Tibial nerve (tissue), 4 donors: ENCODE measurements around the gene LCN9. TPM values are rescaled to one million over a fixed set of nuclear protein-coding genes. Genes with fewer than 3 reads are reported as not detected.

Experiments used
- DNase-seq, 2 donors: peaks; one replicate each; pipeline ENCODE4 v3.0.0-alpha.2; 2019; ENCODE audit warnings: low spot score in 2 of 2
- H3K27ac ChIP-seq, 4 donors: fragments of 200-600 bp; sonication (generic) in 3 of 4; one replicate each; pipeline ENCODE4 v1.5.1; 2017 to 2019; ENCODE audit warnings: mild to moderate bottlenecking in 1 of 4
- H3K27me3 ChIP-seq, 2 donors: fragments of 200-600 bp; sonication (generic) in 1 of 2; one replicate each; pipeline versions ENCODE4 v1.5.1 to v1.6.0; 2017 to 2019
- H3K36me3 ChIP-seq, 3 donors: fragments of 200-600 bp; sonication (generic); one replicate each; pipeline ENCODE4 v1.5.1; 2018 to 2019
- H3K4me1 ChIP-seq, 4 donors: fragments of 200-600 bp; sonication (generic) in 3 of 4; one replicate each; pipeline ENCODE4 v1.5.1; 2017 to 2019
- H3K4me3 ChIP-seq, 4 donors: fragments of 200-600 bp; sonication (generic) in 3 of 4; one replicate each; pipeline ENCODE4 v1.5.1; 2017 to 2019; ENCODE audit warnings: mild to moderate bottlenecking in 1 of 4, moderate library complexity in 1 of 4
- H3K9me3 ChIP-seq, 4 donors: fragments of 200-600 bp; sonication (generic) in 3 of 4; one replicate each; pipeline ENCODE4 v1.5.1; 2017 to 2019
- EP300 ChIP-seq, 2 donors: sonication (generic); formaldehyde crosslinking; IDR thresholded peaks; one replicate each; pipeline ENCODE4 v1.6.1; 2017; ENCODE audit warnings: antibody characterized with exemption in 2 of 2, mild to moderate bottlenecking in 1 of 2
- POLR2A ChIP-seq, 2 donors: fragments of 450-650 bp; IDR thresholded peaks; one replicate each; pipeline ENCODE4 v1.6.1; 2017; ENCODE audit warnings: antibody characterized with exemption in 2 of 2, mild to moderate bottlenecking in 2 of 2, moderate library complexity in 2 of 2
- WGBS, 2 donors: methylation state at CpG; one replicate each; pipeline ENCODE4 v1.1.5; 2018; 5-methylcytosine and 5-hydroxymethylcytosine counted together
- total RNA-seq, 4 donors: library from RNA; depleted of rRNA; stranded (reverse); fragments of >200 nt; gene quantifications; one replicate each; pipeline ENCODE4 v1.1.0, GENCODE V29; 2016
- TF ChIP-seq, protein P1 (sequence below), 5 experiments: fragments of 200-600 bp in 3 of 5; fragments of 450-650 bp in 2 of 5; sonication (generic) in 3 of 5; IDR thresholded peaks; one replicate each; pipeline ENCODE4 v1.5.1; 2016 to 2019; ENCODE audit warnings: antibody characterized with exemption in 5 of 5, mild to moderate bottlenecking in 3 of 5, moderate library complexity in 2 of 5

LCN9 gene
- total RNA-seq, 4 donors from 2014 or later: not detected

DNA sequence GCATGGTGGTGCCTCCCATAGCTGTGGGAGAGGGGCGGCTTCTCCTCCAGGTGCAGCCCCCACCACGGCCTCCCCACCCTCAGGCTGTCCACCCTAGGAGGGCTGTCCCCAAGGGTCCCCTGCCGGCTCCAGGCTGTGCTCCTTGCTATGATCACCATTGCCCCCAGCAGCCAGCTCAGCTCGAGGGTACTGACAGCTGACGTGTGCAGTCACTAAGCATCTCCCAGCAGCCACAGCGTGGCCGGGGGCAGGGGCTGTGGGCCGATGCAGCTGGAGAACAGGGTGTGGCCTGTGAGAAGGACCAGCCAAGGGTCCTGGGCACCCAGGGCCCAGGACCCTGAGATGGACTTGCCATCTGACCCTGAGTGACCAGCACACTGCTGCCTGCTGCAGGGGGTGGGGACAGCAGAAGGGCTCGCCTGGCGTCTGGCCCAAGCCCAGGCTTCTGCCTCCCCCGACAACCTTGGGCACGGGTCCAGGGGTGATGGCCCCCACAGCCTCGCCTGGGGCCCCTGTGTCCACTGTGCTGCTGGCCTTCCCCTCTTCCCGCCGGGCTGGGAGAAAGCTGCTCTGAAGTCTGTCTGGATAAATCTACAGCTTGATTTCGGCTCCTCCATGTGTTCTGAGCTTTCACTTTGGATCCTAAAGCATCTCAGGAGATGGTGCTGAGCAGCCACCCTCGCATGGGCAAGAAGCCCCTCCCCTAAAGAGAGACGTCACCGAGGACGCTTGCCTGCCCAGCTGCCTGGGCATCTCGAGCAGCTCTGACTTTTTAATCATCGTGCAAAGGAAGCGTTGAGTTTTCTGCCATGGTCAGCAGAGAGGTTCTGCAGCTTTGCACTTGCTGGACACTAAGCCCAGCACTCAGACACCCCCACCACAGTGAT is 44.4 kb downstream of the LCN9 start:
- 13 to 27% methylated on average over 15 of the region's 23 CpGs for WGBS, 2 donors
- Histone ChIP-seq H3K27me3 (peaks cover 0 to 80% of the 10 kb centered on the region in 2 donors), H3K9me3 (no peaks in the 10 kb centered on the region), H3K4me1 (peaks cover 0 to 17% (median 0%) of the 10 kb centered on the region in 4 donors), H3K36me3 (no peaks in the 10 kb centered on the region), H3K27ac (no peak overlapping the region), H3K4me3 (no peak overlapping the region)
- no peak for DNase-seq
- TF ChIP-seq EP300 (IDR thresholded peaks at IDR 0.05): no peak
- no peak for TF ChIP-seq POLR2A (IDR thresholded peaks at IDR 0.05)
- TF ChIP-seq, protein P1, sequence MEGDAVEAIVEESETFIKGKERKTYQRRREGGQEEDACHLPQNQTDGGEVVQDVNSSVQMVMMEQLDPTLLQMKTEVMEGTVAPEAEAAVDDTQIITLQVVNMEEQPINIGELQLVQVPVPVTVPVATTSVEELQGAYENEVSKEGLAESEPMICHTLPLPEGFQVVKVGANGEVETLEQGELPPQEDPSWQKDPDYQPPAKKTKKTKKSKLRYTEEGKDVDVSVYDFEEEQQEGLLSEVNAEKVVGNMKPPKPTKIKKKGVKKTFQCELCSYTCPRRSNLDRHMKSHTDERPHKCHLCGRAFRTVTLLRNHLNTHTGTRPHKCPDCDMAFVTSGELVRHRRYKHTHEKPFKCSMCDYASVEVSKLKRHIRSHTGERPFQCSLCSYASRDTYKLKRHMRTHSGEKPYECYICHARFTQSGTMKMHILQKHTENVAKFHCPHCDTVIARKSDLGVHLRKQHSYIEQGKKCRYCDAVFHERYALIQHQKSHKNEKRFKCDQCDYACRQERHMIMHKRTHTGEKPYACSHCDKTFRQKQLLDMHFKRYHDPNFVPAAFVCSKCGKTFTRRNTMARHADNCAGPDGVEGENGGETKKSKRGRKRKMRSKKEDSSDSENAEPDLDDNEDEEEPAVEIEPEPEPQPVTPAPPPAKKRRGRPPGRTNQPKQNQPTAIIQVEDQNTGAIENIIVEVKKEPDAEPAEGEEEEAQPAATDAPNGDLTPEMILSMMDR (IDR thresholded peaks at IDR 0.05): no peak

DNA sequence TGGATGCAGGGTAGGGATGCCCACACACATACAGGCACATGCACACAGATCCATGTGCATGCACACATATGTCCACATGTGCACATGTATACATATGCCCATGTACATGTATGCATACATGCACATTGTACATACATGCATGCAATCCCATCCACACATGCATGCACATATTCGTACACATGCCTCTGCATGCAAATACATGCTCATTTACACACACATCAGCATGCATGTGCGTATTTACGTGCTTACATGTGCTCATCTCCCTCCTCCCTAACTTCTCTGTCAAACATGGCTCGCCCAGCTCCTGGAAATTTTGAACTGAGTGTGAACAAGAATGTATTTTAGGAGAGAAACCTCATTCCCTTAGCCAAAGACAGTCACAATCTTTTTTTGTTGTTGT is 45.1 kb downstream of the LCN9 start:
- peaks cover 0 to 80% of the 10 kb centered on the region in 2 donors for H3K27me3 ChIP-seq
- H3K9me3 ChIP-seq: no peaks in the 10 kb centered on the region
- peaks cover 0 to 11% (median 0%) of the 10 kb centered on the region in 4 donors for H3K4me1 ChIP-seq
- H3K27ac ChIP-seq: no peak overlapping the region
- TF ChIP-seq POLR2A (IDR thresholded peaks at IDR 0.05): no peak
- no peak for TF ChIP-seq EP300 (IDR thresholded peaks at IDR 0.05)
- TF ChIP-seq, protein P1 (IDR thresholded peaks at IDR 0.05): no peak
- H3K36me3 ChIP-seq: no peaks in the 10 kb centered on the region
- 82 to 87% methylated on average over 4 of the region's 4 CpGs for WGBS, 2 donors
- H3K4me3 ChIP-seq: no peak overlapping the region
- DNase-seq: no peak

DNA sequence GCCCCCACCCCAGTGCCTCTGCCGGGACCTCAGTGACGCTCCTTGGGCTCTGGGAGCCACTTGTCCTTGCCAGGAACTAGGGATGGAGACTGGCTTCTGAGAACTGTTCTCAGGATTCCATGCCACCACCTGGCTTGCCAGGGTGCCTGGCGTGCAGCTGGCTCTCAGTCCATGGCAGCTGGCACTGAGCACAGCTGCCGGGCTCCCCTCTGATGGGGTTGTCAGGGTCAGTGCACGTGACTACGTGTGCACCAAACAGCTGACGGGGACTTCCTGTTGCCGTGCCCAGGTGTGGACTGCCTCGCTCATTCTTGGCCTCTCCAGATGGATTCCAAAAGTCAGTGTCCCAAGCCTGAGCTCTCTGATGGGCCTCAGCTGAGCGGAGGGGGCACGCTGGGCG is 48.3 kb downstream of the LCN9 start:
- no peak for TF ChIP-seq POLR2A (IDR thresholded peaks at IDR 0.05)
- TF ChIP-seq, protein P1 (IDR thresholded peaks at IDR 0.05): no peak
- TF ChIP-seq EP300 (IDR thresholded peaks at IDR 0.05): no peak
- 81 to 82% methylated on average over 2 to 12 of the region's 12 CpGs for WGBS, 2 donors
- H3K4me3 ChIP-seq: no peak overlapping the region
- no peaks in the 10 kb centered on the region for H3K36me3 ChIP-seq
- H3K9me3 ChIP-seq: no peaks in the 10 kb centered on the region
- no peak overlapping the region for H3K27ac ChIP-seq
- H3K27me3 ChIP-seq: peaks cover 3 to 75% of the 10 kb centered on the region in 2 donors
- DNase-seq: no peak
- peaks cover 0 to 10% (median 0%) of the 10 kb centered on the region in 4 donors for H3K4me1 ChIP-seq

DNA sequence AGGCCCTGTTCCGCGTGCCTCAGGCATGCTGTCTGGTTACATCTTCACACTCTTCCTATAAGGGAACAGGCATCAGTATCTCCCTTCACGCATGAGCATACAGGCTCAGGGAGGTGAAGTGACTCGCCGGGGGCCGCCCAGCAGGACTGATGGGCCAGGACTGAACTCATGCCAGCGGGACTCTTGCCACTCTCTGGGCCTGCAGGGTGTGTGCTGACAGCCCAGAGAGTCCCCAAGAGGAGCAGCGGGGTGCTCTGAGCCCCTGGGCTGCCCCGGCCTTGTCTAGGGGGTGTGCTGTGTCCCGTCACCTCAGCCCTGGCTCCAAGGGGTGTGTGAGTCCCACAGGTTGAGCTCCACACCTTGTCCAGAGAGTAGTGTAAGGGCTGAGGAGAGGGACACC is 48.8 kb downstream of the LCN9 start:
- no peak for DNase-seq
- no peak overlapping the region for H3K27ac ChIP-seq
- peaks cover 0 to 10% (median 0%) of the 10 kb centered on the region in 4 donors for H3K4me1 ChIP-seq
- H3K27me3 ChIP-seq: peaks cover 3 to 75% of the 10 kb centered on the region in 2 donors
- no peaks in the 10 kb centered on the region for H3K36me3 ChIP-seq
- H3K9me3 ChIP-seq: no peaks in the 10 kb centered on the region
- WGBS, 2 donors: 88 to 91% methylated on average over 9 to 10 of the region's 10 CpGs
- no peak overlapping the region for H3K4me3 ChIP-seq
- no peak for TF ChIP-seq POLR2A (IDR thresholded peaks at IDR 0.05)
- TF ChIP-seq, protein P1 (IDR thresholded peaks at IDR 0.05): no peak
- TF ChIP-seq EP300 (IDR thresholded peaks at IDR 0.05): no peak

DNA sequence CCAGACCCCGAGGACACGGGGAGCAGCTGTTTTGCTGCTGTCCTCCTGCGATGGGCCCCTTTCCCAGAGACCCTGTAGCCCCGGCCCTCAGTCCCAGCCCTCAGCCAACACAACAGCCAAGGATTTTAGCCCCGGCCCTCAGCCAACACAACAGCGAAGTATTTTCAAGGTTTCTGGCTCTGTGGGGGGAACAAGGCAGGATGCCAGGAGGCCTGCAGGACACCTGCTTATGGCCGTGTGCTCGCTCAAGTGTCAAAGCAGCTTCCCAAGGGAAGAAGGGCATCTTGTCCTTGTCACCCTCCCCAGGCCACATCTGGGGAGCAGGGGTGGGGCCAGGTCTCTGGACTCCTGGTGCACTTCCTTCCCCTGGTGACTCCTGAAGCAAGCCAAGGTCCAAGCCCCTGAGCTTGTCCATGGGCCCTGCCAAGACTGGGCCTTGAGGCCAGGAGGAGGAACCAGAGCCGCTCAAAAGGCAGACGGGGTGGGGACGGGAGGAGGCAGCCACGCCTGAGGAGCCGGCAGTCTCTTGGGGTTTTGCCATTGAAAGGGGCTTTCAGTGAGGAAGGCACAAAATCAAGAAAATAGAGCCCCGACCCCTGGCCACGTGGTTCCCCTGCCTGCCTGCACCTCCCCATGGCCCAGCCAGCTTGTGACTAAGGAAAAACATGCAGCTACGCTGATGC is 49.6 kb downstream of the LCN9 start:
- TF ChIP-seq EP300 (IDR thresholded peaks at IDR 0.05): no peak
- Histone ChIP-seq H3K9me3 (no peaks in the 10 kb centered on the region), H3K4me3 (no peak overlapping the region), H3K27ac (no peak overlapping the region), H3K4me1 (peaks cover 0 to 2% (median 0%) of the 10 kb centered on the region in 4 donors), H3K36me3 (no peaks in the 10 kb centered on the region), H3K27me3 (peaks cover 3 to 75% of the 10 kb centered on the region in 2 donors)
- WGBS, 2 donors: 37 to 39% methylated on average over 12 to 15 of the region's 16 CpGs
- DNase-seq: no peak
